GM12875 (cell line): ENCODE results near the gene ADAMTS8.

Experiments
- H3K4me3 ChIP-seq: one replicate; pipeline ENCODE4 v1.5.1; 2011; ENCODE audit warnings: low read depth, low read length, control low read depth
- TF ChIP-seq, protein P1 (sequence below): IDR thresholded peaks from 2 replicates; pipeline ENCODE4 v1.5.1; 2011; ENCODE audit warnings: low read depth, mild to moderate bottlenecking, control low read depth, inconsistent platforms, low read length, moderate library complexity, borderline replicate concordance; ENCODE audit not compliant: insufficient read depth

ADAMTS8 gene

DNA sequence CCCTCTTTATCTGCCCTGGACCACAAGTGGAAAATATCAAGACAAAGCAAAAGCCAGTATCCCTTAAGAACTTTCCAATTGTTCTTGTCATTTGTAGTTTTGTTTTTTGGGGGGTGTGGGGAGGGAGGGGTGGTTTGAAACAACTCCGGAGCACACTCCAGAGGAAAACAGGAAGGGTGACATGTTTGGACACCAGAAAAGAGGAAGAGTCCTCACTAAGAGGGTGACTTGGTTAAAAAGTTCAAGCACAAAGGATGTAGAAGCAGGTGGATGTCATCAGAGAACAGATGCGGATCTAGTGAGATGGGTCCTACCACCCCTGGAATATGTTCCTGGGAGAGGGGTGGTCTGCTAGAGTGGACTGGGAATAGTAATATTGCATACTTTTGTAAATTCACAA lies 25.8 kb downstream of the ADAMTS8 start:
- no peak overlapping the region for H3K4me3 ChIP-seq
- TF ChIP-seq, protein P1, sequence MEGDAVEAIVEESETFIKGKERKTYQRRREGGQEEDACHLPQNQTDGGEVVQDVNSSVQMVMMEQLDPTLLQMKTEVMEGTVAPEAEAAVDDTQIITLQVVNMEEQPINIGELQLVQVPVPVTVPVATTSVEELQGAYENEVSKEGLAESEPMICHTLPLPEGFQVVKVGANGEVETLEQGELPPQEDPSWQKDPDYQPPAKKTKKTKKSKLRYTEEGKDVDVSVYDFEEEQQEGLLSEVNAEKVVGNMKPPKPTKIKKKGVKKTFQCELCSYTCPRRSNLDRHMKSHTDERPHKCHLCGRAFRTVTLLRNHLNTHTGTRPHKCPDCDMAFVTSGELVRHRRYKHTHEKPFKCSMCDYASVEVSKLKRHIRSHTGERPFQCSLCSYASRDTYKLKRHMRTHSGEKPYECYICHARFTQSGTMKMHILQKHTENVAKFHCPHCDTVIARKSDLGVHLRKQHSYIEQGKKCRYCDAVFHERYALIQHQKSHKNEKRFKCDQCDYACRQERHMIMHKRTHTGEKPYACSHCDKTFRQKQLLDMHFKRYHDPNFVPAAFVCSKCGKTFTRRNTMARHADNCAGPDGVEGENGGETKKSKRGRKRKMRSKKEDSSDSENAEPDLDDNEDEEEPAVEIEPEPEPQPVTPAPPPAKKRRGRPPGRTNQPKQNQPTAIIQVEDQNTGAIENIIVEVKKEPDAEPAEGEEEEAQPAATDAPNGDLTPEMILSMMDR: no peak

DNA sequence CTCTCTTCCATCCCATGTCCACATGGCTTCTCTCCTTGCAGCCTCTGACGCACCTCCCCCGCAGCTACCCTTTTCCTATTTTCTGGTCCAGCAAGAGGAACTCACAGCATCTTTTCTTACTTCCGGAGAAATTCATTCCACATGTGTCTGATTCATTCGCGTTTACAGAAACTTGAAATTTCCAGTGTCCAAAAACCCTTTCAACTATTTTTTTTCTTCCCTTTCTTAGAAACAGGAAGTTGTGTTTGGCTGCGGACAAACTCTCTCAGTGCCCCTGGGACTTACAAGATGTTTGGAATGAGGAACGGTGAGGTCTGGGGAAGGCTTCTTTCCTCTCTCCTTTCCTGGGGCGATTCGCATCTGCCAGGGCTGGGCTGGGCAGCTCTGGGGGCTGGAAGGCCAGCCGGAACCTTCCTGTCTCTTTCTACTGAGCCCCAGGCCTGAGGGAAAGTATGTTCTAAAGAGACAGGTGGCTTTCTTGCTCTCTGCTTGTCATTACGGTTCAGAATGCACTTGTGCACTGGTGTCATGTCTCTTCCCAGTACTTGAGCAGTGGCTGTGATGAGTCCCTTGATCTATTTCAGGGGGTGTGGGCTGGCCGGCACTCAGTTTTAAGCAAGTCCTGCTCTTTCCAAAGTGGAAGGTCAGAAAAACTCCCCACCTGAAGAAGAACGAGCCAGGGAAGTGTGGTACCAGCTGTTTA lies 27.5 kb downstream of the ADAMTS8 start:
- TF ChIP-seq, protein P1: no peak
- no peak overlapping the region for H3K4me3 ChIP-seq

DNA sequence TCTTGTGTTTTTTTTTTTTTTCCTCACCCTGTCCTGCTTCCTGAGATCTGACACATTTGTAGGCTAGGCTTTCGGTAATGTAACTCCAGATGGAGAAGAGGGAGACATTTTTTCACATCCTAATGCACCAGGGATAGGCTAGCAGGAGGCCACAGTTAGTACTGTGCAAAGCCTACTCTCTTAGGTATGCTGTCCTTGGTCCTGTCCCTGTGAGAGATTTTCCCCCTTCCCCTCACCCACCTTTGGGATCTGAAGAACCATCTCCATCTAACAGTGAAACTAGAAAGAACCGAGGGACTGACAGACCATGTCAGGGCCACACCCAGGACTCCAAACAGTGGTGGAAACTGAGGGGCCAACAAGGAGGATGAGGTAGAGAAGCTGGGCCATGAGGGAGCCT lies 29.2 kb downstream of the ADAMTS8 start:
- TF ChIP-seq, protein P1: no peak

DNA sequence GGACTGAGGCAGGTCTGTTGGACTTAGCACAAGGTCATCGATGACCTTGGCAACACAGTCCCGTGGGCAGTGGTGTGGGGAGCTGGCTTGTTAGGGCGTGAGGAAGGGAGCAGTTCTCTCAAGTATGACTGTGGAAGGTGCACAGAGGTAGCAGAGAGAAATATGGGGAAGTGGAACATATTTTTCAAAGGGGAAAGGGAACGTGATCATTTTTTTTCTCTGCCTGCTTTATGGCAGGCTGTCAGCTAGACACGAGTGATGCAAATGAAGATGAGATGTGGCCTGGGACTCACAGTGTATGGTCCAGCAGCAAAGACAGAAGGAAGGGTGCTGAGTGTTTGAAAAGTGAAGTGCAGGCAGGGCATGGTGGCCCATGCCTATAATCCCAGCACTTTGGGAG lies 30.6 kb downstream of the ADAMTS8 start:
- TF ChIP-seq, protein P1: no peak

More for the DNA sequence above, 29.2 kb downstream of the ADAMTS8 start:
- no peak overlapping the region for H3K4me3 ChIP-seq

DNA sequence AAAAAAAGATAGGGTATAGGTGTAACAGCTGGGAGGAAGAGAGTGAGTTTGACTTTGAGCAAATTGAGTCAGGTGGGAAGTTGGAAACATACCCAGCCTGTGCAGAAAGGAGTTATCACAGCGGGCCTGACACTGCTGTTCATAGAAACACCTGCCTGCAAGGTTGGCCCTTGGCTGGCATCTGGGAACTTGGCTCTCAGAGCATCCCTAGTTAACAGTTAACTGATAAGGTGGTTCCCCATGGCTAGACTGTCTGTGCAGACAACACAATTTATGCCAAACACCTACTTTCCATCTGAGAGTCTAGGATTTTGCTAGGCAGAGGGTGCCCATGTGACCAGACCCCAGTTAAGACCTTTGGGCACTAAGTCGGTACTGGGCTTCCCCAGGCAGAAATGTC lies 31.4 kb downstream of the ADAMTS8 start:
- TF ChIP-seq, protein P1: no peak
- no peak overlapping the region for H3K4me3 ChIP-seq

More for the DNA sequence above, 30.6 kb downstream of the ADAMTS8 start:
- H3K4me3 ChIP-seq: no peak overlapping the region

DNA sequence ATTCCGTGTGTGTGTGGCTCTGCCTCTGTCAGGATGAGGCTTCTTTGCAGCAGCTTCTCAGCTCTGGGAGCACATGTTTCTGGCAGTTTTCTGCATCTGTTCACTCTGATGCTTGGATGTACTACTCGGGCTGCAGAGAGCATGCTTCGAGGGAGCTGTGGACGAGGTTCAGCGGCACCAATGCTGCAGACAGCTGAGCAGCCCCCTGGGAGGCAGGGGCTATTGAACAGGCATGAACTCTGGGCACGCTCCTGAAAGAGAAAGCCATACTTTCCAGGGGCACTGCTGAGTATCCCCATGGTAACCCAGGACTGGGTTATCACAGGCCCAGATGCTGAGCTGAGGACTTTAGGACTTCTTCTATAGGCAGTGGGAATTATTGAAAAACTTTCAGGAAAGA lies 33.8 kb downstream of the ADAMTS8 start:
- TF ChIP-seq, protein P1: no peak
- H3K4me3 ChIP-seq: no peak overlapping the region

DNA sequence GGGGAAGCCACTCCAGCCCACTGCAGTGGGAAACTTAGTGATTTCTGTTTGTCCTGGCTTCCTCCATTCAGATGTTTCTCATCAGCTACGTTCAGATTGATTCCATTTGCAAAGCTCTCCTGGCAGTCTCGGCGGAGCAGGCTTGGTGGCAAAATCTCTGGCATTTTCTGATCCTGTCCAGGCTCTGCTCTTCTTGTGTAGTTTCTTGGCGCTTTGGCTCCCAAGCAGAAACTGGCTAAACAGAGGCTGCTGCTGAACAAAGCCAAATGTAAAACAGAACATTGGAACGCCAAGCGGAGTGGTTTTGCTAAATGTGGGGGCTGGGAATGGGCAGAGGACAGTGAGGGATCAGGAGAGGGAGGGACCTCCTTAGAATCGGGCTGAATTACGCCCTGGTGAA lies 36.7 kb downstream of the ADAMTS8 start:
- TF ChIP-seq, protein P1: no peak
- no peak overlapping the region for H3K4me3 ChIP-seq
